Measurements from ENCODE around the gene ZNF654.
A peak's percentile ranks its signal among the peaks of the same experiment; 100 is the strongest.

The ZNF654 gene

DNA sequence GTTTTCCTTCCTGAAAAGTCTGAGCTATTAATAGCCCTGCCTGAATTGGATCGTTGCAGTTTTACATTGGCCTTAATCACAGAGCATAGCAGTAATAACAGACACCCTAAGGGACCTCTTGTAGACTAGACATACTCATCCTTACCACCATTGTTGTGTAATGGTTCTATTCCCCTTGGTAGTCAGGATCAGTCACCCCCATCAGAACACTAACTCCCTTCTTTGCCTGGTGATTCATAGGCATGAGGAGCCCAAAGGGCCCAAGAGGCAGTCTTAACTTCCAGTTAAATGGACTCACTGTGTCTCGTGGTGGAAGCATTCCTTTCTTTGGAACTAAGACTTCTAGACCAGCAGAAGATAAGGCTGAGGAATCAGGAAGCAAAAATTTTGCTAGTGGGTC lies 20.5 kb upstream of the ZNF654 start:
- Histone ChIP-seq H3K27me3 (ENCODE audit: insufficient read depth, insufficient read length) (no peaks in the 10 kb centered on the region), H3K4me3 (ENCODE audit: insufficient read length, low read depth) (no peak overlapping the region), H3K9me3 (ENCODE audit: insufficient read depth, low read length) (no peaks in the 10 kb centered on the region), H3K4me1 (ENCODE audit: insufficient read depth, insufficient read length) (no peaks in the 10 kb centered on the region), H3K9ac (ENCODE audit: insufficient read length, low read depth) (no peak overlapping the region), H3K36me3 (ENCODE audit: insufficient read depth, insufficient read length, low read length) (no peaks in the 10 kb centered on the region)
- DNase-seq (ENCODE audit: low read depth, low spot score) = no peak
- no peak for TF ChIP-seq ZNF274 (IDR thresholded peaks at IDR 0.05; ENCODE audit: low read depth, low read length)
- TF ChIP-seq SUZ12 (IDR thresholded peaks at IDR 0.05; ENCODE audit: extremely low read depth, insufficient read depth, insufficient read length) = no peak
- no peak for TF ChIP-seq YY1 (IDR thresholded peaks at IDR 0.05; ENCODE audit: insufficient read depth, insufficient read length)

DNA sequence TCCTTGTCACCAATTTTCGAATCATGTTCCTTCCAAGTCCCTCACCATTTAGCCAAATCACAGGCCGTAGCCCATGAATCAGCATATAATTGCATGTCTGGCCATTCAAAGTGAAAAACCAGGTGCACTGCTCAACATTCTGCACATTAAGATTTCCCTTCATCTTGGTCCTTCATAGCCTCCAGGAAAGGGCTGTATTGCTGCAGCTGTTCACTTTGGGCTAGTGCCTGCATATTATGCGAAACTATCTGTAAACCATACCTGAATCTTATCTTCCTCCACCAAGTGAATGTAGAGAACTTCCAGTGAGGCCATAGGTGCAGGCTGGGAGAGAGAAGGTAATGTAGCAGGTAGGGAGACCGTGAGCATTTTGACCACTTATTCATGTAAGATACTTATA lies 18.5 kb upstream of the ZNF654 start:
- H3K36me3 ChIP-seq (ENCODE audit: insufficient read depth, insufficient read length, low read length) = no peaks in the 10 kb centered on the region
- no peak for DNase-seq (ENCODE audit: low read depth, low spot score)
- TF ChIP-seq SUZ12 (IDR thresholded peaks at IDR 0.05; ENCODE audit: extremely low read depth, insufficient read depth, insufficient read length) (no peak), YY1 (IDR thresholded peaks at IDR 0.05; ENCODE audit: insufficient read depth, insufficient read length) (no peak), ZNF274 (IDR thresholded peaks at IDR 0.05; ENCODE audit: low read depth, low read length) (no peak)
- H3K4me3 ChIP-seq (ENCODE audit: insufficient read length, low read depth) = no peak overlapping the region
- H3K27me3 ChIP-seq (ENCODE audit: insufficient read depth, insufficient read length) = no peaks in the 10 kb centered on the region
- H3K9me3 ChIP-seq (ENCODE audit: insufficient read depth, low read length) = no peaks in the 10 kb centered on the region
- H3K4me1 ChIP-seq (ENCODE audit: insufficient read depth, insufficient read length) = no peaks in the 10 kb centered on the region
- no peak overlapping the region for H3K9ac ChIP-seq (ENCODE audit: insufficient read length, low read depth)

DNA sequence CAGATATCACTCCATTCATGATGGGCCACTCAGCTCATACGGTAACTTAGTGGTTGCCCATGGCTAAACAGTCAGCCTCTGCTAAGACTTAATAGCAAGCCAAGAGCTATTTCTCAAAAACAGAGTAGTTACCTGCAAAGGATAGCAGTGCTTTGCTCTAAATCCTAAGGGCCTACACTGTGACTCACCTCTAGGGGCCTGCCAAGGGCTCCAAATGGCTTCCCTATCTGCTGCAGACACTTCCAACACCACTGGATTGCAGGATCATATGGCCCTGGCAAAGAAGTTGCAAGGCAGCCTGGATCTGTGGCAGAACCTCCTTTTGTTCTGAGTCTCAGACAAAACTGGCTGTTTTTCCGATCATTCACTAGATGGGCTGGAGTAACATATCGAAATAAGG lies 18.1 kb upstream of the ZNF654 start:
- TF ChIP-seq SUZ12 (IDR thresholded peaks at IDR 0.05; ENCODE audit: extremely low read depth, insufficient read depth, insufficient read length) (no peak), ZNF274 (IDR thresholded peaks at IDR 0.05; ENCODE audit: low read depth, low read length) (no peak), YY1 (IDR thresholded peaks at IDR 0.05; ENCODE audit: insufficient read depth, insufficient read length) (no peak)
- Histone ChIP-seq H3K36me3 (ENCODE audit: insufficient read depth, insufficient read length, low read length) (no peaks in the 10 kb centered on the region), H3K4me1 (ENCODE audit: insufficient read depth, insufficient read length) (no peaks in the 10 kb centered on the region), H3K27me3 (ENCODE audit: insufficient read depth, insufficient read length) (no peaks in the 10 kb centered on the region), H3K4me3 (ENCODE audit: insufficient read length, low read depth) (no peak overlapping the region), H3K9me3 (ENCODE audit: insufficient read depth, low read length) (no peaks in the 10 kb centered on the region), H3K9ac (ENCODE audit: insufficient read length, low read depth) (no peak overlapping the region)
- DNase-seq (ENCODE audit: low read depth, low spot score) = no peak

DNA sequence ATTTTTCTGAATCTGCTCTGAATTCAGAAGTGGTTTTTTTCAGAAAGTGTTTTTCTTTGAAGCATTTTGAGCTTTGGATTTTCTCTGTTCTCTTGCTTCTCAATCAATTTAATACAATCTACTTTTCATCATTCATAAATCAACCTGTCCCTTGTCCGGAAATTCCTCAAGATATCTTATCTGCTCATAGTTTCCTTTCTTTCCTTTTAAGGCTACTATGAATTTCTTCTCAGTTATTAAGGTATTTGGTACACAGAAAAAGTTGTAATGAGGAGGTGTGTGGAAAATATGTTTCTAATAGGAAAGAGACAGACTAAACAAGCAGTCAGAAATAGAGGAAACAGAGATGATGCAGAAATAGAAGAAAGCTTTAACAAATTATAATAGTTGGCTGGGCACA lies 14.6 kb upstream of the ZNF654 start:
- H3K4me1 ChIP-seq (ENCODE audit: insufficient read depth, insufficient read length) = no peaks in the 10 kb centered on the region
- H3K36me3 ChIP-seq (ENCODE audit: insufficient read depth, insufficient read length, low read length) = no peaks in the 10 kb centered on the region
- TF ChIP-seq YY1 (IDR thresholded peaks at IDR 0.05; ENCODE audit: insufficient read depth, insufficient read length) (no peak), SUZ12 (IDR thresholded peaks at IDR 0.05; ENCODE audit: extremely low read depth, insufficient read depth, insufficient read length) (no peak), ZNF274 (IDR thresholded peaks at IDR 0.05; ENCODE audit: low read depth, low read length) (no peak)
- no peaks in the 10 kb centered on the region for H3K9me3 ChIP-seq (ENCODE audit: insufficient read depth, low read length)
- no peaks in the 10 kb centered on the region for H3K27me3 ChIP-seq (ENCODE audit: insufficient read depth, insufficient read length)
- no peak overlapping the region for H3K4me3 ChIP-seq (ENCODE audit: insufficient read length, low read depth)
- no peak overlapping the region for H3K9ac ChIP-seq (ENCODE audit: insufficient read length, low read depth)
- DNase-seq (ENCODE audit: low read depth, low spot score) = no peak

DNA sequence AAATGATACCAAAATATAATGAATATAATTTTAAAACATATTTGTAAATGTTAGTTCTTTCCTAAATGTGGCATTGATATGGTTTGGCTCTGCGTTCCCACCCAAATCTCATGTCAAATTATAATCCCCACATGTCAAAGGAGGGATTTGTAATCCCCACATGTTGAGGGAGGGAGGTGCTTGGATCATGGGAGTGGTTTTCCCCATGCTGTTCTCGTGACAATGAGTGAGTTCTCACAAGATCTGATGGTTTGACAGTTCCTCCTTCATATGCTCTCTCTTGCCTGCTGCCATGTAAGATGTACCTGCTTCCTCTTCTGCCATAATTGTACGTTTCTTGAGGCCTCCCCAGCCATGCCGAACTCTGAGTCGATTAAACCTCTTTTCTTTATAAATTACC lies 12.3 kb upstream of the ZNF654 start:
- Histone ChIP-seq H3K36me3 (ENCODE audit: insufficient read depth, insufficient read length, low read length) (no peaks in the 10 kb centered on the region), H3K9me3 (ENCODE audit: insufficient read depth, low read length) (no peaks in the 10 kb centered on the region), H3K9ac (ENCODE audit: insufficient read length, low read depth) (no peak overlapping the region), H3K4me3 (ENCODE audit: insufficient read length, low read depth) (no peak overlapping the region), H3K27me3 (ENCODE audit: insufficient read depth, insufficient read length) (no peaks in the 10 kb centered on the region), H3K4me1 (ENCODE audit: insufficient read depth, insufficient read length) (no peaks in the 10 kb centered on the region)
- no peak for TF ChIP-seq YY1 (IDR thresholded peaks at IDR 0.05; ENCODE audit: insufficient read depth, insufficient read length)
- TF ChIP-seq ZNF274 (IDR thresholded peaks at IDR 0.05; ENCODE audit: low read depth, low read length) = no peak
- TF ChIP-seq SUZ12 (IDR thresholded peaks at IDR 0.05; ENCODE audit: extremely low read depth, insufficient read depth, insufficient read length) = no peak
- no peak for DNase-seq (ENCODE audit: low read depth, low spot score)

DNA sequence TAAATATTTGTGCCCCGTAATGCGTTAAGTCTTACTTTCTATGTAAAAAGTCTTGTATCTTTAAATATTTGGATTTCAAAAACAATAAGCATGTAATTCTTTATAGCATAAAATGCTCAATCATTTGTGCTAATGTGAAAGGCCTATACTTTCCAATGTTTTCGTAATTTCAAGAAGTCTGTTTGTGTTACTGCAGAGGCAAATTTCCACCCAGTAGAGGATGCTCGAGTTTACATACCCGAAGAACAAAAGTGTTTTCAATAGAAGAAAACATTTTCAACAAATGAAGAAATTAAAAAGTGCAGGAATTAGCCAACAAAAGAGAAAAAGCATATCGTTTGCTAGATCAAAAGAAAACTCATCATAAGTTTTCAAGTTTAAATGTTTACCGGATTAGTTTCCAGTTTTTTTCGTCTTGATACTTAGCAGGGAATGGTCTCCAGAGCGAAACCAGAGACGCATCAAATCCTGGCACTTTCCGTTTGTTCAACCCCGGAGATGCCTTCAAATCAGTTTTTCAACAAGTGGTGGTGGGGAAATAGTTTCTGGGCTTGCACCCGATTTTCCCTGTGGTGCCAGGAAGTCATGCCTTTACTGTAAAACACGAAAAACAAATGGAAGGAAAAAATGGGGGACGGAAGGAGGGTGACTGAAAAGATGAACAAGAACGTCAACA lies 1.3 kb upstream of the ZNF654 start:
- H3K9ac ChIP-seq (ENCODE audit: insufficient read length, low read depth) = peak overlapping the region; percentile 80
- DNase-seq (ENCODE audit: low read depth, low spot score) = no peak
- no peaks in the 10 kb centered on the region for H3K27me3 ChIP-seq (ENCODE audit: insufficient read depth, insufficient read length)
- peak overlapping the region; percentile 93 for H3K4me3 ChIP-seq (ENCODE audit: insufficient read length, low read depth)
- peaks cover 37% of the 10 kb centered on the region for H3K36me3 ChIP-seq (ENCODE audit: insufficient read depth, insufficient read length, low read length)
- H3K9me3 ChIP-seq (ENCODE audit: insufficient read depth, low read length) = no peaks in the 10 kb centered on the region
- no peaks in the 10 kb centered on the region for H3K4me1 ChIP-seq (ENCODE audit: insufficient read depth, insufficient read length)
- TF ChIP-seq ZNF274 (IDR thresholded peaks at IDR 0.05; ENCODE audit: low read depth, low read length) = no peak
- TF ChIP-seq SUZ12 (IDR thresholded peaks at IDR 0.05; ENCODE audit: extremely low read depth, insufficient read depth, insufficient read length) = no peak
- no peak for TF ChIP-seq YY1 (IDR thresholded peaks at IDR 0.05; ENCODE audit: insufficient read depth, insufficient read length)

DNA sequence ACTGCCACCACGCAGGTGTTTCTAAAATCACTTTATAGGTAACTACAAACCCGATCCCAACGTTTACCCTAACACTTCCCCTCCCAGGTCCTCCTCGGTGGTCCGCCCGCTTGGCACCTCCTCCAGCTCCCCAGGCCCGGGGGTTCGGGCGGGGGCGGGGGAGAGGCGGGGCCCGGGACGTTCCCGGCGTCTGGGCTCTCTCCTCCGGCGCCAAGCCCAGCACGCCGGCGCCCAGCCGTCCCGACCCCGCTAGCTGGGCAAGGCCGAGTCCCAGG lies 812 bp upstream of the ZNF654 start:
- no peaks in the 10 kb centered on the region for H3K9me3 ChIP-seq (ENCODE audit: insufficient read depth, low read length)
- peak; percentile 16 for DNase-seq (ENCODE audit: low read depth, low spot score)
- H3K4me1 ChIP-seq (ENCODE audit: insufficient read depth, insufficient read length) = no peaks in the 10 kb centered on the region
- peak overlapping the region; percentile 94 for H3K9ac ChIP-seq (ENCODE audit: insufficient read length, low read depth)
- peaks cover 34% of the 10 kb centered on the region for H3K36me3 ChIP-seq (ENCODE audit: insufficient read depth, insufficient read length, low read length)
- TF ChIP-seq SUZ12 (IDR thresholded peaks at IDR 0.05; ENCODE audit: extremely low read depth, insufficient read depth, insufficient read length) (no peak), ZNF274 (IDR thresholded peaks at IDR 0.05; ENCODE audit: low read depth, low read length) (no peak)
- no peaks in the 10 kb centered on the region for H3K27me3 ChIP-seq (ENCODE audit: insufficient read depth, insufficient read length)
- peak overlapping the region; percentile 93 for H3K4me3 ChIP-seq (ENCODE audit: insufficient read length, low read depth)

Data from NT2/D1 (cell line).